NT2/D1 (cell line): ENCODE results near the gene PNPLA4.

Experiments used
- SUZ12 ChIP-seq: IDR thresholded peaks from 2 replicates; pipeline ENCODE4 v1.6.1; 2011; ENCODE audit not compliant: insufficient read length, insufficient read depth; ENCODE audit errors: extremely low read depth
- YY1 ChIP-seq: IDR thresholded peaks from 2 replicates; pipeline ENCODE4 v1.6.1; 2011; ENCODE audit not compliant: insufficient read length, insufficient read depth
- ZNF274 ChIP-seq: IDR thresholded peaks from 2 replicates; pipeline ENCODE4 v1.6.1; 2011; ENCODE audit warnings: mild to moderate bottlenecking, low read depth, low read length

- TF ChIP-seq YY1: no peak
- no peak for TF ChIP-seq SUZ12
- TF ChIP-seq ZNF274: no peak
These were observed 18.4 kb downstream of the PNPLA4 start for GRCh38 chrX:7908821-7909220.
